Gastrocnemius medialis (tissue), 4 donors: Measurements from ENCODE around the gene JAKMIP1.

Experiments used
- POLR2A ChIP-seq, 2 donors: fragments of 450-650 bp; IDR thresholded peaks; one replicate each; pipeline ENCODE4 v1.6.1; 2017; ENCODE audit warnings: antibody characterized with exemption in 2 of 2, mild to moderate bottlenecking in 2 of 2, moderate library complexity in 2 of 2
- TF ChIP-seq, protein P1 (sequence below), 5 experiments: fragments of 450-650 bp in 3 of 5; fragments of 200-600 bp in 2 of 5; sonication (generic) in 2 of 5; IDR thresholded peaks in 4 of 5; conservative IDR thresholded peaks in 1 of 5; 1 replicate in 4 of 5; 2 replicates in 1 of 5; pipeline ENCODE4 v1.5.1; 2016 to 2019; ENCODE audit warnings: antibody characterized with exemption in 5 of 5, mild to moderate bottlenecking in 3 of 5, moderate library complexity in 3 of 5

DNA sequence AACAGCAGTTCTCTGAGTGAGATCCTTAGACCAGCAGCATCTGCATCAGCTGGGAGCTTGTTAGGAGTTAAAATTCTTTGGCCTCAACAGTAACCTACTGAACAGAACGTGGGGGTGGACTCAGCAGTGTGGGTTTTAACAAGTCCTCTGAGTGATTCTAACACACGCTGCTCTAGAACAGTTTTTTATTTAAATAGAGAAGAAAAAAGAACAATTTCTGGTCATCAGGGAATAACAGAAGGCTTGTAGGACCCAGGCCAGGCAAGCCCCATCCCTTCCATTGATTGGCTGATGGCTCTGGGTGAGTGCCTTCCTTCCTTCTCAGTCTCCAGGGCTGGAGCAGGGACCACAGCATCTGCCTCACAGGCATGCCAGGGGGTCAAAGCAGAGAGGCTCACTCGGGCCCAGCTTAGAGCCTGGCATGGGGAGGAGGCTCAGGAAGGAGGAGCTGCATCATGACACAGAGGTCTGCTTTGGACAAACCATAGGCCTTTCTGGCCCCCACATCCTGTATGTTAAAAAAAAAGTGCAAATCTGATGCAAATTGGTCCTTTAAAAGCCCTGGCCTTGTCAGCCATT is 56.7 kb downstream of the JAKMIP1 start:
- TF ChIP-seq, protein P1, sequence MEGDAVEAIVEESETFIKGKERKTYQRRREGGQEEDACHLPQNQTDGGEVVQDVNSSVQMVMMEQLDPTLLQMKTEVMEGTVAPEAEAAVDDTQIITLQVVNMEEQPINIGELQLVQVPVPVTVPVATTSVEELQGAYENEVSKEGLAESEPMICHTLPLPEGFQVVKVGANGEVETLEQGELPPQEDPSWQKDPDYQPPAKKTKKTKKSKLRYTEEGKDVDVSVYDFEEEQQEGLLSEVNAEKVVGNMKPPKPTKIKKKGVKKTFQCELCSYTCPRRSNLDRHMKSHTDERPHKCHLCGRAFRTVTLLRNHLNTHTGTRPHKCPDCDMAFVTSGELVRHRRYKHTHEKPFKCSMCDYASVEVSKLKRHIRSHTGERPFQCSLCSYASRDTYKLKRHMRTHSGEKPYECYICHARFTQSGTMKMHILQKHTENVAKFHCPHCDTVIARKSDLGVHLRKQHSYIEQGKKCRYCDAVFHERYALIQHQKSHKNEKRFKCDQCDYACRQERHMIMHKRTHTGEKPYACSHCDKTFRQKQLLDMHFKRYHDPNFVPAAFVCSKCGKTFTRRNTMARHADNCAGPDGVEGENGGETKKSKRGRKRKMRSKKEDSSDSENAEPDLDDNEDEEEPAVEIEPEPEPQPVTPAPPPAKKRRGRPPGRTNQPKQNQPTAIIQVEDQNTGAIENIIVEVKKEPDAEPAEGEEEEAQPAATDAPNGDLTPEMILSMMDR (IDR thresholded peaks at IDR 0.05 in 4 of 5, conservative IDR thresholded peaks at IDR 0.05 in 1 of 5) = no peak
- TF ChIP-seq POLR2A (IDR thresholded peaks at IDR 0.05) = no peak
